IPS-15b (cell line): ENCODE results near the gene LRP1B.

ENCODE experiments used
- H3K27me3 ChIP-seq: one replicate; pipeline ENCODE4 v1.6.1; 2013; ENCODE audit warnings: low read length; ENCODE audit not compliant: control insufficient read depth, insufficient read depth
- H3K36me3 ChIP-seq: one replicate; pipeline ENCODE4 v1.6.1; 2013; ENCODE audit warnings: low read length; ENCODE audit not compliant: control insufficient read depth, insufficient read depth
- H3K4me1 ChIP-seq: one replicate; pipeline ENCODE4 v1.6.1; 2013; ENCODE audit warnings: mild to moderate bottlenecking, low read length; ENCODE audit not compliant: control insufficient read depth, insufficient read depth
- H3K4me3 ChIP-seq: one replicate; pipeline ENCODE4 v1.5.1; 2013; ENCODE audit warnings: low read depth, low read length
- H3K9ac ChIP-seq: one replicate; pipeline ENCODE4 v1.6.1; 2013; ENCODE audit warnings: low read depth, mild to moderate bottlenecking, low read length
- H3K9me3 ChIP-seq: one replicate; pipeline ENCODE4 v1.6.1; 2013; ENCODE audit warnings: mild to moderate bottlenecking, low read length; ENCODE audit not compliant: control insufficient read depth, insufficient read depth

LRP1B gene

GRCh38 chr2:142061733-142062132, 69.1 kb downstream of the LRP1B start:
- H3K4me3 ChIP-seq = no peak overlapping the region
- no peaks in the 10 kb centered on the region for H3K4me1 ChIP-seq
- no peak overlapping the region for H3K9ac ChIP-seq
- no peaks in the 10 kb centered on the region for H3K36me3 ChIP-seq
- H3K27me3 ChIP-seq = no peaks in the 10 kb centered on the region
- no peaks in the 10 kb centered on the region for H3K9me3 ChIP-seq

DNA sequence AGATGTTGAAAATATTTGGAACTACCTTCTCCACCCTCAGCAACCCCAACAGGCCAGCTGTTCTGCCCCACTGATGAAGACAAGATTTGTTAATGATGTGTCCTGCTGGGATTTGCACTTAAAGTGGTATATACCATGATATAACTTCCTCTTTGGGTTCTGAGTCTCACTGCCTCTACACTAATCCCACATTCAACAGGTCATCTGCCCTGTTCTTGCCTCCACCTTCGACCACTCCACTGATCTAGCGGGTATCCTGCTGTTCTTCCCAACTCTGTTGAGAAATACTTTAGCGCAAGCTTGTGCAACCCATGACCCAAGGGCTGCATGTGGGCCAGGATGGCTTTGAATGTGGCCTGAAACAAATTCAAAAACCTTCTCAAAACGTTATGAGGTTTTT, 72.7 kb downstream of the LRP1B start:
- H3K4me3 ChIP-seq = no peak overlapping the region
- no peaks in the 10 kb centered on the region for H3K36me3 ChIP-seq
- H3K4me1 ChIP-seq = no peaks in the 10 kb centered on the region
- H3K27me3 ChIP-seq = no peaks in the 10 kb centered on the region
- H3K9me3 ChIP-seq = no peaks in the 10 kb centered on the region
- no peak overlapping the region for H3K9ac ChIP-seq

DNA sequence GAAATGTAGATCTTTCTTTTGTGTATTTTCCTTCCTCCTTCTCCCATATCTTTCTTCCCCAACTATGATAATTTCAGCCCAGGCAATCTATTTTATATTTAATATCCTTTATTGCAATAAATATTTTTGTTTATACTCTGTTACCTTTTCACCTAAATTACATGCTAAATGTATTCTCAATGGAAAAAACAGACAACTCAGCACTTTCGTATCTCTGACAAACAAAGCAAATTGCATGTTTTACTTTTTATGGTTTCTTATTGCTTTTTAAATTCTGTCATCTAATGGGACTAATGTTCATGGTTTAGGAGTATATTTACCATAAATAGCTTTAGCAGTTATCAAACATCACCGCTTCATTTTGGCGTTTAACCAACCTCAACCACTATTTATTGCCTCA, 74.0 kb downstream of the LRP1B start:
- H3K9me3 ChIP-seq = no peaks in the 10 kb centered on the region
- no peak overlapping the region for H3K4me3 ChIP-seq
- H3K4me1 ChIP-seq = no peaks in the 10 kb centered on the region
- H3K36me3 ChIP-seq = no peaks in the 10 kb centered on the region
- no peaks in the 10 kb centered on the region for H3K27me3 ChIP-seq
- no peak overlapping the region for H3K9ac ChIP-seq

- no peak overlapping the region for H3K4me3 ChIP-seq
- no peaks in the 10 kb centered on the region for H3K27me3 ChIP-seq
- H3K36me3 ChIP-seq = no peaks in the 10 kb centered on the region
- H3K9ac ChIP-seq = no peak overlapping the region
- H3K4me1 ChIP-seq = no peaks in the 10 kb centered on the region
- no peaks in the 10 kb centered on the region for H3K9me3 ChIP-seq
Measured at GRCh38 chr2:142052220-142052863, 78.5 kb downstream of the LRP1B start.

- Histone ChIP-seq H3K36me3 (no peaks in the 10 kb centered on the region), H3K9me3 (no peaks in the 10 kb centered on the region), H3K9ac (no peak overlapping the region), H3K4me3 (no peak overlapping the region), H3K4me1 (peaks cover 5% of the 10 kb centered on the region), H3K27me3 (no peaks in the 10 kb centered on the region)
Measured at GRCh38 chr2:142048581-142048980, 82.2 kb downstream of the LRP1B start.

DNA sequence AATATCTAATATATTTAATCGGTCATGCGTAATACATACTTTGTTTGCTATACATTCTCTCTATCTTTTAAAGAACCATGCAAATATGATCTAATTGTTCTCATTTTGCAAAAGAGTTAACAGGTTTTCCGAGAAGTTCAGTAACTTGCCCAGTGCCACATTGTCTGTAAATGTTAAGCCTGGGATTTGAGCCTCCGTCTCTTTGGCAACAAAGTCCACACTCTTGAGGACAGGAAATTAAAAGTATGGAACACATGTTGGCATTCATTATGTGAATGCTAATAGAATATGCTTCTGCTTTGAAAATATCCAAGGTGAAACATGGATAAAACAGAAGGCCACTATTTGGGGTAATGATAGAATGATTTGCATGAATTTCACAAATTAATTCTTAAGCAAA, 85.2 kb downstream of the LRP1B start:
- no peaks in the 10 kb centered on the region for H3K27me3 ChIP-seq
- no peak overlapping the region for H3K4me3 ChIP-seq
- no peak overlapping the region for H3K9ac ChIP-seq
- peaks cover 5% of the 10 kb centered on the region for H3K4me1 ChIP-seq
- H3K9me3 ChIP-seq = no peaks in the 10 kb centered on the region
- no peaks in the 10 kb centered on the region for H3K36me3 ChIP-seq

- Histone ChIP-seq H3K9me3 (no peaks in the 10 kb centered on the region), H3K9ac (no peak overlapping the region), H3K4me3 (no peak overlapping the region), H3K4me1 (peaks cover 5% of the 10 kb centered on the region), H3K36me3 (no peaks in the 10 kb centered on the region), H3K27me3 (no peaks in the 10 kb centered on the region)
Measured at GRCh38 chr2:142044197-142044596, 86.6 kb downstream of the LRP1B start.

DNA sequence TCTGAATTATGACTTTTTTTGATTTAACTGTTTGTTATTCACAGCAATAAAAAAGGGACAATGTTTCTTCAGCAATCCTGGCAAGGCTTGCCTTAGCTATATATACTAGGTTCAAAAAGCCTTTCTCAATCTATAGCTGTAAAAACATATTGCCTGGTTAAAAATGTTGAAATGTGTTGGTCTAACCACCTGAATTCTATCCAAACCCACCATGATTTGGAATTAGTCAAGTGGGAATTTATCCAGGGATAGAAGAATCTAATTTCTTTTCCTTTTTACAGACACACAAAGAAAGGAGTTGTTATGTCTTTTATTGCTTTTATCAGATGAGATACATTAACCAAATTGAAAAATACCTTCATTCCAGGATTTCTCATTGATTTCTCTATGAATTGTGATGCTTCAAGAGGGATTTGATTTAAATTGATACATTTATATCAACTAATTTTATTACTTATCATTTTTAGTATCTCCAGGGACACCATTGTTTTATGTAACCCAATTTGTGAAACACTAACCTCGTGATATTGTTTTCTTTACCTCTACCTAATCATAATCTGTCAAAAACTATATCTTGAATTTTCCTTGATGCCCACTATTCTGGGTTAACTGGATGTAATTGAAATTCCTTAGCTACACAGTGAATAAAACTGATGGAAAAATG, 88.1 kb downstream of the LRP1B start:
- Histone ChIP-seq H3K27me3 (no peaks in the 10 kb centered on the region), H3K9me3 (no peaks in the 10 kb centered on the region), H3K9ac (no peak overlapping the region), H3K4me1 (peaks cover 7% of the 10 kb centered on the region), H3K4me3 (no peak overlapping the region), H3K36me3 (no peaks in the 10 kb centered on the region)

GRCh38 chr2:142041996-142042395, 88.8 kb downstream of the LRP1B start:
- Histone ChIP-seq H3K36me3 (no peaks in the 10 kb centered on the region), H3K9me3 (no peaks in the 10 kb centered on the region), H3K4me1 (peaks cover 9% of the 10 kb centered on the region), H3K9ac (no peak overlapping the region), H3K4me3 (no peak overlapping the region), H3K27me3 (no peaks in the 10 kb centered on the region)

- Histone ChIP-seq H3K9ac (no peak overlapping the region), H3K36me3 (no peaks in the 10 kb centered on the region), H3K27me3 (no peaks in the 10 kb centered on the region), H3K9me3 (no peaks in the 10 kb centered on the region), H3K4me1 (peaks cover 9% of the 10 kb centered on the region), H3K4me3 (no peak overlapping the region)
Measured at GRCh38 chr2:142041105-142041504, 89.7 kb downstream of the LRP1B start.

GRCh38 chr2:142040556-142040955, 90.3 kb downstream of the LRP1B start:
- Histone ChIP-seq H3K4me1 (peaks cover 11% of the 10 kb centered on the region), H3K9me3 (no peaks in the 10 kb centered on the region), H3K36me3 (no peaks in the 10 kb centered on the region), H3K4me3 (no peak overlapping the region), H3K27me3 (no peaks in the 10 kb centered on the region), H3K9ac (no peak overlapping the region)

- no peaks in the 10 kb centered on the region for H3K27me3 ChIP-seq
- H3K36me3 ChIP-seq = no peaks in the 10 kb centered on the region
- H3K9ac ChIP-seq = no peak overlapping the region
- no peak overlapping the region for H3K4me3 ChIP-seq
- H3K9me3 ChIP-seq = no peaks in the 10 kb centered on the region
- H3K4me1 ChIP-seq = peaks cover 6% of the 10 kb centered on the region
Measured at GRCh38 chr2:142038826-142039225, 92.0 kb downstream of the LRP1B start.
